OCI-LY1 (cell line): Measurements from ENCODE around the gene DNHD1.

Experiments
- CTCF ChIP-seq: fragments of 200-600 bp; sonication (generic), shearing (Covaris generic); IDR thresholded peaks from 2 replicates; pipeline ENCODE4 v1.5.1; 2017; ENCODE audit warnings: mild to moderate bottlenecking, antibody characterized with exemption, low read length, moderate library complexity, mixed read lengths
- EZH2 ChIP-seq: fragments of 200-600 bp; sonication (generic), shearing (Covaris generic); IDR thresholded peaks from 2 replicates; pipeline ENCODE4 v1.8.0; 2017; ENCODE audit warnings: borderline replicate concordance, mixed run types, mild to moderate bottlenecking, antibody characterized with exemption, low read length, moderate library complexity, mixed read lengths

GRCh38 chr11:6553634-6554033 is 56.6 kb downstream of the DNHD1 start:
- TF ChIP-seq EZH2 (no peak), CTCF (no peak)
